HG03439 (cell line): Measurements from ENCODE around the gene MAP3K8.
"Not testable (repeated sequence)": the region's sequence is repeated elsewhere in the genome, so short reads cannot be mapped to it uniquely, and the experiment has no call there.

Experiments used
- ATAC-seq: cut with Tn5 transposase; IDR thresholded peaks from one replicate; pipeline ENCODE4 v1.9.1; 2021; ENCODE audit warnings: mild to moderate bottlenecking, moderate library complexity; ENCODE audit not compliant: unreplicated experiment

The MAP3K8 gene

DNA sequence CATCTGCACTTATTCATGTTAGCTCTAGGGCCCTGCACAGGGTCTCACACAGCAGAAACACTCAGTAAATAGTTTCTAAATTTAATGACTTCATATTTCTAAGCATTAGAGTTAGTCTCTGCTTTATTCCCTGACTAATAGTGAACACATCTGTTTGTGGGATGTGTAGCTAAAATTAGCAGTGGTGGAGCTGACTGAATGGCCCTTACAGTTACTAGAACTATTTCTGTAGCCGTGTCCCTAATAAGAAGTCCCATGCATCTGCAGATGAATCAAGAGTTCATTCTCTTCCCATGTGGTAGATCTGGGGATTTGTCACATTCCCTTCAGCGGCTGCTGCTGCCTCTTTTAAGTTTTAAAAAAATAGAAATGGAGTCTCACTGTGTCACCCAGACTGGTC is 11.7 kb downstream of the MAP3K8 start:
- ATAC-seq: no peak

DNA sequence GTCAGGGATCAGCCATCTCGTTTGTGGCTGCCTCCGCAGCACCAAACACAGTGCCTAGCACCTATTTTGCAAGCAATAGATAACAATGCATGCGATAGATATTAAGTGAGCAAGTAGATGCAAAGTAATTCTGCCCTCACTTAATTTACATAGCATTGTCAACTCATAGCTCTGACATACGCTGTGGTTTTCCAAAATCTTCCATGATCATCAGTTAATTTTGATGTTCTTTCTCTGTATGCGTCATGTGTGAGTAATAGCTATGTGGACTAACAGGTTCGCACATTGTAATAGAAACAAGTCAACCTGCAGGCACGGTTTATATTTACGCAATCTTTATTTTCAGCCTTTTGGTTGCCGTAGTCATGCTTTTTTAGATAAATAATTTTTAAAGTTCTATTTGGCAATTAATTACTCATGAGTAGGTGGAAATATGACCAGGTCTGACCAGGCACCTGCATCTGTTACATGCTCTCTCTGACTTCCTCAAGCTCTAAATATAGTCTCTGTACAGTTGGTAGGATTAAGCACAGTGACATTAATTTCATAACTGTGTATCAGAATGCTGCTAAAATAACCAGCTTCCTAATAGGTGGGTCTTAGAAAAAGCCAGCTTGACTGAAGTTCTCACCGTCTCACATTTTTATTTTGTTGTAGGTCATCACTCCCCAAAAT is 13.3 kb downstream of the MAP3K8 start:
- ATAC-seq: no peak

DNA sequence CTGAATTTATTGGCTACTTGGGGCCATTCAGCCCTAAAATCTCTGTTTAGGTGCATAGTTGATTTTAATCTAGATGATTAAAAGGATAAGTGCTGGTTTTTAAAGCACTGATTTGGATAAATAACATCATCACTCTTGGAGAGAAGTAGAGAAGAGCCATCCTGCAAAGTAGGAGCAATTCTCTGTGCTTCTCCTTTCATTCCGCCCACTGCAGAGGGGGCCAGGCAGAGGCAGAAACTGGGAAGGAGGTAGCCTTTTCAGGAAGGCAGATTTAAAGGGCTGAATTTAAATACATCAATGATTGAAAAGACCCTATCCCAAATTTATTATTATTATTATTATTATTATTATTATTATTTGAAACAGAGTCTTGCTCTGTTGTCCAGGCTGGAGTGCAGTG is 14.1 kb downstream of the MAP3K8 start:
- no peak for ATAC-seq

DNA sequence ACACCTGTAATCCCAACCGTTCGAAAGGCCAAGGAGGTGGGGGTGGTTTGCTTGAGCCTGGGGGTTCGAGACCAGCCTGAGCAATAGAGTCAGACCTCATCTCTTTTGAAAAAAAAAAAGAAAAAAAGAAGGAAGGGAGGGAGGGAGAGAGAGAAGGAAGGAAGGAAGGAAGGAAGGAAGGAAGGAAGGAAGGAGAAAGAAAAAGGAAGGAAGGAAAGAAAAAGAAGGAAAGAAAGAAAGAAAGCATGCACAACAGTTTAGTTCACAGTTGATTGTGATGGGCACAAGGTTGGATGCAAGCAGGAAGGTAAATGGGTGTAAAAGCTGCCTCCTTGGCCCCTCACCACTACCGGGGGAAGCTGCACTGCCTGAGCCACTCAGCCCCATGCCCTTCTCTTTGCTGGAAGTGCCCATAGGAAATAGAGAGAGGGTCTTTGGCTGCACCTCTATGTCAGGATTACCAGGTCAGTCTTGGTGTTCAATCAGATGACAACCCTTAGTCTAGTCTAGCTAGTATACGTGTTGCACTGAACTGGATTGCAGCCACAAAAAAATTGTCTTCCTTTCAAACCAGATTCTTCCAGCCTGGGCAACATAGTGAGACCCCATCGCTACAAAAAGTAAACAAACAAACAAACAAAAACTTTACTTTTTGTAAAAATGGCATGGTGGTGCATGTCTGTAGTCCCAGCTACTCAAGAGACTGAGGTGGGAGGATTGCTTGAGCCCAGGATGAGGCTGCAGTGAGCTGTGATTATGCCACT is 20.0 kb downstream of the MAP3K8 start:
- ATAC-seq: no peak

DNA sequence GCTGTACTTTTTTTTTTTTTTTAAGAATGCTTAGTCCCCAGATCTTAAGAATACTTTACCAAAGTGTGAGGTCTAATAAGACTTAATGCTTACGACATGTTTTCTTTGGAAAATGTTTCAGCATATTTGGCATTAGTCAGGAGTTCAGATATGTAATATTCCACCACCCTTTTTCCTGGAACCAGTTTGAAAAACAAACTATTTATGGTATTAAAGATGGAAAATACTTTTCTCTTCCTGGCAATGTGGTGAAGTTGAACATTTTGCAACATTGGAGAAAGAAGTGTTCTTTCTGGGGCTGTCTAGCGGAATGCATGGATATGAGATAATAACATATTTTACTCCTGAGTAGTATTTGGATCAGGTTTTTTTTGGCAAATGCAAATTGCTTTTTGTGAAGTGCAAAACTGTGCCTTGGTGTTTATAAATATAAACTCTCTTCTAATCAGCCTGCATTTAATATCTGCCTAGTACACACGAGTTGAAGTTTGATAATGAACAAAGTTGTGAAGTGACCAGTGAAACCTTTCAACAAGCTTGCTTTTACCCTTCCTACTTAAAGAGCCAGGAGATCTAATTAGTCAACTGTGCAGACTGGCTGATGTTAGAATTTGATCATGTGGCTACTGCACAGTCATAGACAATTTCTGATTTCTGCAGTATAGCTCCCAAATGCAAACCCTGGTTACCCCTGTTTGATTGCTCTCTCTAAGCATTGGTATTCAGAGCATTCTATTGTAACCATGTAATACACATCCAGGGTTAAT is 20.9 kb downstream of the MAP3K8 start:
- ATAC-seq: no peak

DNA sequence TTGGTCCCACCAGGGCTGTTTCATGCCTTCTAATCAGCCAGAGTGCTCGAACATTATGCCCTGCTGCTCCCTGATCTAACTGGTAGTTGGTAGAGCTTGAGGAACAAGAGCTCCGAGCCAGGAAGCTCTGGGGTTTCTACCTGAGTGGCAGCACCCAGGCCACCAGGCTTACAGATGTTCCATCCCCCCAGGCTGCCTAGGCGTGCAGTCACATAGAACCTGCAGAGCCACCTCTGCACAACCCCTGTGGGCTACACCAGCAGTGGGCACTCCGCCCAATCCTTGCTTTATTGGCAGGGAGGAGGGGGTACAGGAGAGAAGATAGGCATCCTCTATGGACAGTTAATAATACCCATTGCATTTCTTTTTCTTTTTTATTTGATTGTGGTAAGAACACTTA is 21.8 kb downstream of the MAP3K8 start:
- ATAC-seq: no peak

DNA sequence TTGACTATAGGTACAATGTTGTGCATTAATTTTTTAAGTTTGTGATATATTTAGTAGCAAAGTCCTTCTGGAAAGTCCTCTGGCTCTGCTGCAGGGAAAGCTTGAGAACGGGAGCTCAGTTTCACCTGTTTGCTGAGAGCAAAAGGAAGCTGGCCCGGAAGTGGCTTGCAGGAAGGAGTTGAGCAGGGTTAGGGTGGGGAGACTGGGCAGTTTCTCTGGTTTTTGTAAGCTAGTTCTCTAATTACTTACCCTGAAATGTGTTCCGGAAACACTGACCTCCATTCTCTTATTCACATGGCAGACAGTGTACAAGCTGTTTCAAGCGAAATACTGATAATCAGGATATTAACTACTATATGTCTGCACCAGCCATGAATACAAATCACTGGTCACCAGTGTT is 22.3 kb downstream of the MAP3K8 start:
- no peak for ATAC-seq

DNA sequence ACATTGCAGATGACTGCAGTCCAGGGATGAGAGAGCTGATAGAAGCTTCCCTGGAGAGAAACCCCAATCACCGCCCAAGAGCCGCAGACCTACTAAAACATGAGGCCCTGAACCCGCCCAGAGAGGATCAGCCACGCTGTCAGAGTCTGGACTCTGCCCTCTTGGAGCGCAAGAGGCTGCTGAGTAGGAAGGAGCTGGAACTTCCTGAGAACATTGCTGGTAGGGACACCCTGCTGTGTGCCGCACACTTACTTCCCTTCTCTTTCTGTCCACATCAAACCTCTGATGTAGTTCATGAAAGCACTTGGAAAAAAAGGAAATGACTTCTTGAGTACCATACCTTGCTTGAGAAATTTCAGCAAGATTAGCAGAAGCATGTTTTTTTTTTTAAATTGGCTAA is 25.3 kb downstream of the MAP3K8 start:
- no peak for ATAC-seq

DNA sequence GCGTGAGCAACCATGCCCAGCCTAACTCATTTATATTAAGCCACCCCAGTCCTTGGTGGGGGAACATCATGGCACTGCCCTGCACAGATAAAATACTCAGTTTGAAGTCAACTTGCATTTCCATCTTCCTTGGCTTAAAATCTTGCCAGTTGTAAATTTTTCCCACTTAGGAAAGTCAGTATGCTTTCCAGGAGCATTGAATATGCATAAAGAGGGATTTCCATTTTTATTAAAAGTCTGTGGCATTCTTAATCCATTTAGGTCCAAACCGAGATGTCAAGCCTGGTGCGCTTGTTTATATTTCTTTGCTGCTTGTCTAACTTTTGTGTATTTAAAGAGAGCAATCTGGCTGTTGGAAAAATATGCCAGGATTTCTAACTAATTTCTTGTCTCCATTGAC is 26.1 kb downstream of the MAP3K8 start:
- ATAC-seq: no peak

DNA sequence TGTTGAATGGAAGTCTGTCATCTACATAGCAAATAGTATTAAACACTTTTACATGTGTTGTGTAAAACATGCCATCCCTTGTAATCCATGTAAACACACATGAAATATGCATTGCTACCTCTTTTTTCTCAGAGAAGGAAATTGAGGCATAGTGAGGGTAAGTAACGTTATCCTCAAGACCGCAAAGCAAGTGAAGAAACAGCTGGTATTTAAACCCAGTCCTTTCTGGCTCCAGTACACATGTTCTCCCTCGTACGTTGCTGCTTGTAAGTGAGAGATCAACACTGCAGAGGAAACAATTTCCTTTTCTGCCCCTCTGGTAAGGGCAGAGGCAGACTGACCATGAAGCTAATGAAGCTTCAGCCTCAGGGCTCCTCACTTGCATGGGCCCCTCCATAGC is 28.5 kb downstream of the MAP3K8 start:
- ATAC-seq: no peak

DNA sequence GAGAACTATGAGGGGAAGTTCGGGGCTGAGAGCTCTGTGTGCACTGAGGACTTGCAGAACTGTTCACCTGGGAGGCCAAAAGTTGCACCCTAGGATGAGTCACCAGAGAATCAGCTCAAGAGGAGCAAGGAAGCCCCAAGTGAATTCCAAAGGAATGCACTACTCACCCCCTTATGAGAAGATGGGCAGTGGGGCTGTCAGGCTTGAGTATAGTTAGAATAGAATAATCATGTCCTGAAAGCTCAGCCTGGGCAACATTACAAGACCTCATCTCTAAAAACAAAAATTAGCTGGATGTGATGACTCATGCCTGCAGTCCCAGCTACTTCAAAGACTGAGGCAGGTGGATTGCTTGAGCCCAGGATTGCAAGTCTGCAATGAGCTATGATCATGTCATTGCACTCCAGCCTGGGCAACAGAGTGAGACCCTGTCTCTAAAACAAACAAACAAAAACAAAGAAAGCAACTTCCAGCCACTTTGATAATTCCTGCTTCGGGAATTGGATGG is 30.0 kb downstream of the MAP3K8 start:
- ATAC-seq: no peak

DNA sequence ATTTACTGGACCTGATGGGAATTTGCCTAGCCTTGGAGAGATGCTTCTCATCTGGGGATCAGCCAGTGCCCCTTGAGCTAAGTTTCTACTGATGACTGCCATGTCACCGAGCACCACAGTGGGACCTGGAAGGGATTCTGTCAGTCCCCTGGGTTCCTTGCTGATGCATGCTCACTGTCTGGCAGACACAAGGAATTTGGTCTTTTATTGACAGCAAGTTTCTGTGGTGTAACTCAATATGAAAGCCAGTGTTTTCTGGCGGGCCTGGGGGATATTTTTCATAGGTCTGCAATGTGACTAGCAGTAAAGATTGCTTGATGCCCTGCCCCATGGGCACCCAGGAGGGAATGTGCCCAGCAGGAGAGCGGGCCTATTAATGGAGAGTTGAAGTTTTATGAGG is 30.7 kb downstream of the MAP3K8 start:
- ATAC-seq: no peak

DNA sequence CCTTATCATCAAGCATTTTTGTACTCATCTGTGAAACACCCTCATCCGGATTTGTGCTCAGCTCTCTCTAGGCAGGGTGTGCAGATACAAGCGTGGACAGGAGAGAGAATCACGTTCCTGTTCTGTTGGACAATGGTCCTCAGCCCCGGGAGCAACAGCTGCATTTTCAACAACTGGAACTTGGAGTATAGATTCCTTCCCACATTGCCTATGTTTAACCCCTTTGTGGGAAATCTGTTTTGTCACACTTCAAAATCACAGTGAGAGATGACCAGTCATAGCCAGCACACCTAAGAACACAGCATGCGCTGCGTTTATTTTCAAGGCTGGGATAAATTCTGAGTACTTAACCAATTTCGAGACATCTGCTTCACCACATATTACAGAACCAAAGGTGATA is 32.5 kb downstream of the MAP3K8 start:
- no peak for ATAC-seq

DNA sequence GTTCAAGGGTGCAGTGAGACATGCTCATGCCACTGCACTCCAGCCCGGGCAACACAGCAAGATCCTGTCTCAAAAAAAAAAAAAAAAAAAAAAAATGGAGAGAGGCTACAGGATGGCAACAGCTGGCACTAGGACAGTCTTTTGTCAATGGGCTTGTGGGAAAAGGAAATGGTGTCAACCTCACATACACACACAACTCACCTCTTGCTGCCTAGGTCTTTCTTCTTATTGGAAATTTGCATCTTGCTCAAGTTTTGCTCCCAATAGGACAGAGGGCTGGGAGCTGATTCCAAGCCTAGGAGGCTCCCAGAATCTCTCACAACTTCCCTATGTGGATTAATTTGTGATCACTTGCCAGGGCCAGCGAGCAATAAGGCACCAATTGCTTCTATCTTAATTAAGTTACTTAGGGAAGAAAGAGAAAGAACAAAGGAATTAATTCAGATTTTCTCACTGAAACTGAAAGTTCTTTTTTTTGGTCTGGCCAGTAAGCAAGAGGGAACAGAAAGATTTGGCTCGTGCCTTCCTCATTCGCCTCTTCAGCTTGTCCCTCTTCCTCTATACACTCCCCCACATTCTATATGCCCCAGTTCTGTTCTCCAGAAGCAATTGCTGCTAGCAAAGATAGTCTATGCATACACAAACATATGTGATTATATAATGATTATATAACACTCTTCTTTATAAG is 33.8 kb downstream of the MAP3K8 start:
- no peak for ATAC-seq

DNA sequence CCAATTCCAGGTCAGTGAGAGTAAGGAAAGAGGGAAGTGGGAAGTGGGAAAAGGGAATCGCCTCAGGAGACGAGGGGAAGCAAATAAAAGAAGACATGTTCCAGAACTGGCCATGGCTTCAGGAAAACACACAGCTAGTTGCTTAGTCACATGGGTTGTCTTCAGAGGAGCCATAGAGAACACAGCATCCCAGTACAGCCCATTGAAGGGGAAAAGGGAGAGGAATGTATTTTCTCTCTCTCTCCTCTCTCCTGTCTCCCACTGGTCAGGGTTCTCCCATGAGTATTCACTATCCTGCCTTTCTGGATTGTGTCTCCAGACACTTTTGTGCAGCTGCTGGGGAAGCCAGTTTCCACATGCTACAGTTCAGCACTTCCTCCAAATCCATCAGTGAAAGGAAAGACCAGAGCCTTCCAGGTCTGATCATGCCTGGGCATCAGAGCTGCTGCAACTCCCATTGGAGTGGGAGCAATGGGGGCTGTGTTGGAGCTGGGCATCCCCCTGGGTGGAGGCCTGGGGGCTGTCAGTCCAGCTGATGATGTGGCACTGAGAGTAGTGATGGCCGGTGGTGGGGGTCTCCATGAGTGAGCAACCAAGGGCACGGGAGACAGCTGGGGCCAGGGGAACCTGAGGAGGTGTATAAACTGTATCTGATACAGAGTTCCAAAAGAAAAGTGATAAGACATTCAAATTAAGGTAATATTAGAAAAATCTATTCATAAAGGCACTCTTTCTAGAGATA is 38.6 kb downstream of the MAP3K8 start:
- ATAC-seq: no peak

DNA sequence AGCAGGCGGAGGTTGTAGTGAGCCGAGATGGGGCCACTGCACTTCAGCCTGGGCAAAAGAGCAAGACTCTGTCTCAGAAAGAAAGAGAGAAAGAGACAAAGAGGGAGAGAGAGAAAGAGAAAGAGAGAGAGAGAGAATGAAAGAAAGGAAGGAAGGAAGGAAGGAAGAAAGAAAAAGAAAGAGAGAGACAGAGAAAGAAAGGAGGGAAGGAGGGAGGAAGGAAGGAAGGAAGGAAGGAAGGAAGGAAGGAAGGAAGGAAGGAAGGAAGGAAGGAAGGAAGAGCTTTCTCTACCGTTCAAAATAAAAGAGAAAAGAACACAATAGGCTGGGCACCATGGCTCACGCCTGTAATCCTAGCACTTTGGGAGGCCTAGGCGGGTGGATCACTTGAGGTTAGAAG is 41.5 kb downstream of the MAP3K8 start:
- not testable (repeated sequence) for ATAC-seq

DNA sequence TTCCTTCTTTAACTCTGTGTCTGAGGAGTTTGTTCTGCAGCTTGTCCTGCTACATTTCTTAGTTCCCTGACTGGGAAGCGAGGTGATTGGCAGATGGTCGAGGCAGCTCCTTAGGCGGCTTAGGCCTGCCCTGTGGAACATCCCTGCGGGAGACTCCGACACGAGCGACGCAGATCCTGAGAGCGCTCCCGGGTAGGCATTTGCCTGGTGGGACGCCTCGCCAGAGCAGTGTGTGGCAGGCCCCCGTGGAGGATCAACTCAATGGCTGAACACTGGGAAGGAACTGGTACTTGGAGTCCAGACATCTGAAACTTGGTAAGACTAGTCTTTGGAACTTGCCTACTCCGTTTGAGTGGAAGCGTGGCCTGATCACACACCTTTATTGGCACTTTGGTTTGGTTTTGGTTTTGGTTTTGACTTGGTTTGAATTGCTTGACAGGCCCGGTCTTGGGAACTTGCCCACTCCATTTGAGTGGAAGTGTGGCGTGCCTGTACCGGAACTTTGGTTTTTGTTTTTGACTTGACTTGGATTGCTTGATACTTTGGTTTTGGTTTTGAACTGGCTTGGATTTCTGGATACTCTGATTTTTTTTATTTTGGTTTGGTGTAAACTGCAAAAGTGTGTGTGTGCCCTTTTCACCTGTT is 42.6 kb downstream of the MAP3K8 start:
- ATAC-seq: no peak

DNA sequence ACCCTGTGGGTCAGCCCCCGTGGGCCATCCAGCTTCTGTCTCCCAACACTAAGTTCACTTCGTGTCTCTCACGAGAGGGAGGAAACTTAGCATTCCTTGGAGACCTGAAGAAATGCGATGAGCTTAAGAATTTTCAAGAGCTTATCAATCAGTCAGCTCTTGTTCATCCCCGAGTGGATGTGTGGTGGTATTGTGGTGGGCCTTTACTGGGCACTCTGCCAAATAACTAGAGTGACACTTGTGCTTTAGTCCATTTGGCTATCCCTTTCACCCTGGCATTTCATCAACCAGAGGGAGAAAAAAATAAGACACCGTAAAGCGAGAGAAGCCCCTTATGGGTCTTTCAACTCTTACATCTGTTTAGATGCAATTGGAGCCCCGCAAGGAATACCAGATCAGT is 45.5 kb downstream of the MAP3K8 start:
- not testable (repeated sequence) for ATAC-seq

DNA sequence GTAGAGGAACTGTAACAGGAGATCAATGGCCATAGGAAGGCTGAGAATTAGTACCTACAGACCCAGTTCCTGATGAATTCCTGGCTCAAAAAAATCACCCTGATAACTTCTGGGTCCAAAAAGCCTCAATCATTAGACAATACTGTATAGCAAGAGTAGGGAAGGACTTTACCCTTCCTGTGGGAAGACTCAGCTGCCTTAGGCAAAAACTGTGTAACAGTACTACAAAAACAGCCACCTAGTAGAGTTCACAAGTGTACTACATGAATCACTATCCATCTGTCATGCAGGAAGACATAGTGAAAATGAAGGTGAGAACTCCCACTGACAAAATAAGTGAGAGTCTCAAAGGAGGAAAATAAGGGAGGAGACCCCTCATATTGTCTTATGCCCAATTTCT is 47.6 kb downstream of the MAP3K8 start:
- ATAC-seq: no peak

DNA sequence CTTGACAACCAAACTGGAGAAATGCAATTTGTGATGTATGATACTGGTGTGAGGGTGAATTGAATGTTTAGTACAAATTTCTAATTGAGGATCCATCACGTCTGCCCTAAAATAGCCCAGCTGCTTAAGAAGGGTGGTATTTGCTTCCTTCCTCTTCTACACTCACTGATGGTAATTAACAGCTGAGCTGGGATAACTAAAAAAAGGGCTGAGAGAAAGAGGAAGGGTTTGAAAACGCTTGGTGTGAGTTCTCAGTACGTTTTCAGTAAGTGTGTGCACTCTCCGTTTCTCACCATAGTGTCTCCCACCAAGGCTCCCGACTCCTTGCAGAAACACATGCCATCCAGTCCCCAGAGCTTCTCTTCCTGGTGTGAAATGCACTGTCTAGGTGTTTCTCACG is 54.3 kb downstream of the MAP3K8 start:
- no peak for ATAC-seq
